Thyroid gland (tissue), 4 donors: Measurements from ENCODE around the gene PPP1R8. TPM values are rescaled to one million over a fixed set of nuclear protein-coding genes. Genes with fewer than 3 reads are reported as not detected.
"Not testable (repeated sequence)": the region's sequence is repeated elsewhere in the genome, so short reads cannot be mapped to it uniquely, and the experiment has no call there.

Experiments used
- DNase-seq, 2 donors: peaks; one replicate each; pipeline ENCODE4 v3.0.0-alpha.2; 2019
- H3K27ac ChIP-seq, 3 donors: fragments of 200-600 bp; sonication (generic); 1 replicate in 2 of 3; 2 replicates in 1 of 3; pipeline ENCODE4 v1.5.1; 2016 to 2019; ENCODE audit warnings: mild to moderate bottlenecking in 1 of 3, moderate library complexity in 1 of 3
- H3K27me3 ChIP-seq: fragments of 200-600 bp; sonication (generic); one replicate; pipeline ENCODE4 v1.5.1; 2019
- H3K36me3 ChIP-seq, 2 donors: fragments of 200-600 bp; sonication (generic); one replicate each; pipeline ENCODE4 v1.5.1; 2016 to 2019
- H3K4me1 ChIP-seq, 2 donors: fragments of 200-600 bp; sonication (generic); one replicate each; pipeline ENCODE4 v1.5.1; 2017 to 2019
- H3K4me3 ChIP-seq, 3 donors: fragments of 200-600 bp; sonication (generic); replicated peaks in 1 of 3; 1 replicate in 2 of 3; 2 replicates in 1 of 3; pipeline ENCODE4 v1.5.1; 2016; ENCODE audit warnings: mild to moderate bottlenecking in 1 of 3
- H3K9me3 ChIP-seq: fragments of 200-600 bp; sonication (generic); one replicate; pipeline ENCODE4 v1.5.1; 2017
- CTCF ChIP-seq, 6 experiments: fragments of 200-600 bp in 3 of 6; fragments of 450-650 bp in 3 of 6; sonication (generic) in 3 of 6; IDR thresholded peaks; one replicate each; pipeline ENCODE4 v1.5.1; 2016 to 2019; ENCODE audit warnings: antibody characterized with exemption in 6 of 6, mild to moderate bottlenecking in 2 of 6, inconsistent platforms in 1 of 6, moderate library complexity in 1 of 6
- POLR2A ChIP-seq, 2 donors: fragments of 450-650 bp; IDR thresholded peaks; one replicate each; pipeline ENCODE4 v1.6.1; 2017; ENCODE audit warnings: antibody characterized with exemption in 2 of 2, mild to moderate bottlenecking in 2 of 2, moderate library complexity in 1 of 2
- WGBS, 2 donors: methylation state at CpG; one replicate each; pipeline ENCODE4 v1.1.5; 2017; 5-methylcytosine and 5-hydroxymethylcytosine counted together
- intact Hi-C: fragments of 100-400 bp; cut with DNase I; formaldehyde crosslinking; loops from one replicate; pipeline ENCODE4 v1.15.1; 2023
- total RNA-seq, 4 donors: library from RNA; depleted of rRNA; stranded (reverse); fragments of >200 nt; gene quantifications; one replicate each; pipeline ENCODE4 v1.2.3, GENCODE V29; 2016

PPP1R8 gene
- total RNA-seq, 4 donors from 2014 or later = 29.2 to 34.8 (median 33.1) TPM

GRCh38 chr1:27821761-27822315, 8.7 kb upstream of the PPP1R8 start:
- 43 to 45% methylated on average over 8 of the region's 8 CpGs for WGBS, 2 donors
- H3K4me3 ChIP-seq = no peak overlapping the region
- TF ChIP-seq POLR2A (IDR thresholded peaks at IDR 0.05) = no peak
- TF ChIP-seq CTCF (IDR thresholded peaks at IDR 0.05) = no peak
- H3K27me3 ChIP-seq = no peaks in the 10 kb centered on the region
- no peaks in the 10 kb centered on the region for H3K9me3 ChIP-seq
- H3K36me3 ChIP-seq = peaks cover 27 to 30% of the 10 kb centered on the region in 2 donors
- intact Hi-C loops = no loop called here
- DNase-seq = peak; percentile 83 to 86
- H3K4me1 ChIP-seq = peaks cover 6 to 25% of the 10 kb centered on the region in 2 donors
- peak overlapping the region; percentile 43 to 83 (median 50) for H3K27ac ChIP-seq

- WGBS, 2 donors = 96% methylated on average over 4 of the region's 4 CpGs
- H3K36me3 ChIP-seq = peaks cover 15 to 18% of the 10 kb centered on the region in 2 donors
- H3K4me3 ChIP-seq = no peak overlapping the region
- peaks cover 0 to 18% of the 10 kb centered on the region in 2 donors for H3K4me1 ChIP-seq
- no peaks in the 10 kb centered on the region for H3K27me3 ChIP-seq
- TF ChIP-seq POLR2A (IDR thresholded peaks at IDR 0.05) (no peak), CTCF (IDR thresholded peaks at IDR 0.05) (no peak)
- no peak for DNase-seq
- H3K9me3 ChIP-seq = no peaks in the 10 kb centered on the region
- intact Hi-C loops = no loop called here
- H3K27ac ChIP-seq = no peak overlapping the region
Measured at GRCh38 chr1:27823784-27824183, 6.8 kb upstream of the PPP1R8 start.

- no peak overlapping the region for H3K27ac ChIP-seq
- 97 to 98% methylated on average over 4 of the region's 4 CpGs for WGBS, 2 donors
- DNase-seq = no peak
- H3K27me3 ChIP-seq = no peaks in the 10 kb centered on the region
- no peaks in the 10 kb centered on the region for H3K9me3 ChIP-seq
- H3K36me3 ChIP-seq = peaks cover 10 to 14% of the 10 kb centered on the region in 2 donors
- no peak overlapping the region for H3K4me3 ChIP-seq
- TF ChIP-seq POLR2A (IDR thresholded peaks at IDR 0.05) (no peak), CTCF (IDR thresholded peaks at IDR 0.05) (no peak)
- H3K4me1 ChIP-seq = peaks cover 0 to 18% of the 10 kb centered on the region in 2 donors
- intact Hi-C loops = no loop called here
Measured at GRCh38 chr1:27824411-27824810, 6.2 kb upstream of the PPP1R8 start.

DNA sequence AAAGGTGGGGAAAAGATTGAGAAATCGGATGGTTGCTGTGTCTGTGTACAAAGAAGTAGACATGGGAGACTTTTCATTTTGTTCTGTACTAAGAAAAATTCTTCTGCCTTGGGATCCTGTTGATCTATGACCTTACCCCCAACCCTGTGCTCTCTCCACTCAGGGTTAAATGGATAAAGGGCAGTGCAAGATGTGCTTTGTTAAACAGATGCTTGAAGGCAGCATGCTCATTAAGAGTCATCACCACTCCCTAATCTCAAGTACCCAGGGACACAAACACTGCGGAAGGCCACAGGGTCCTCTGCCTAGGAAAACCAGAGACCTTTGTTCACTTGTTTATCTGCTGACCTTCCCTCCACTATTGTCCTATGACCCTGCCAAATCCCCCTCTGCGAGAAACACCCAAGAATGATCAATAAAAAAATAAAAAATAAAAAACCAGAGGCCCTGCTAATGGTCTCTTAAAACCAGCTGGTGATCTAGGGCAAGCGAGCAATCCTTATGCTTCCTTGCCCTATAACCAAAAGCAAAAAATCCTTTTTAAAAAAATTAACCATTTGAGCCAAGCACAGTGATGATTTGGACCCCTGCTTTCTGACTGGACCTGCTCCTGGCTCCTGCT, 1.1 kb upstream of the PPP1R8 start:
- 72 to 80% methylated on average over 3 to 4 of the region's 4 CpGs for WGBS, 2 donors

DNA sequence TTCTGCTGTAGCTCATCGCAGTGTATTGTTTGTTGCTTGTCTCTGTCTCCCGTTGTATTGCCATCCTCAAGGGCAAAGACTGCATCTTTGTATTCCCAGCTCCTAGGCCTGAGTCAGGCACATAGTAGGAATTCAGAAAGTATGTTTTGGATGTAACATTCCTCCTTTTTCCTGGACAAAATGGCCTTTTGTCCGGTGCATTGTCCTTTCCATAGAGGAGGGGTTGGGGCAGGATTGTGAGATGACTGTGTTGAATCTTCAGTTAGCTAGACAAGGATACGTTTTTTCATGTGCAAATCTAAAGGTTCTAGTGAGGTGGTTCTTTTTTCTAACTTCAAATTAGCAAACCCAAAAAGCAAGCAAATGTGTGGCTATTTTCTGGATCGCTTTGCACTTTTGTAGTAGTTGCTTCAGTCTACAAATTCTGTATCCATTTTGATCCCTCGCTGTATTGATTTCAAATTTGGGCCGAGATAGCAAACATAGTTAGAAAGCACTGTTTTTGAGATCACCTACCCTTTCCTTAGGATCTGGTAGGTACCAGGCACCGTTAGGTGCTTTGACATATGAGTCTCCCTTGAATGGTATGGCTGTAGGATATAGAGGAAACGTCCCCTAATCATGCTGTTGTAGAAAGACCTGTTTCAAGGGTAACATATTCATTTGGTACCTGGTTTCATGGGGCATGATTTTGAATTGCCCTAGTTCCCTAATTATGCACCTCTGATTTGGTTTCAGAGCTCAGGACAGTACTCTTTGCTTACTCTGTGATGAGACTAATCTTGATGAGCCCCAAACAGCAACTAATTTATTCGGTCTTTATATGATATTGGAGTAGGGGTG, 1.2 kb downstream of the PPP1R8 start:
- TF ChIP-seq CTCF (IDR thresholded peaks at IDR 0.05) (no peak), POLR2A (IDR thresholded peaks at IDR 0.05) (no peak)
- no peaks in the 10 kb centered on the region for H3K27me3 ChIP-seq
- intact Hi-C loops = loop anchor here (10.0 kb wide), 1 partner anchor 157 kb away; the partner anchor contains the start of gene IFI6
- no peak for DNase-seq
- peaks cover 4 to 8% of the 10 kb centered on the region in 2 donors for H3K36me3 ChIP-seq
- H3K9me3 ChIP-seq = no peaks in the 10 kb centered on the region
- peaks cover 5 to 16% of the 10 kb centered on the region in 2 donors for H3K4me1 ChIP-seq
- H3K4me3 ChIP-seq = peak overlapping the region in 2 of 3 donors; percentile 83 to 99
- H3K27ac ChIP-seq = peak overlapping the region in 1 of 3 donors; percentile 92
- 54 to 55% methylated on average over 10 of the region's 10 CpGs for WGBS, 2 donors

More for the DNA sequence above, 1.1 kb upstream of the PPP1R8 start:
- Histone ChIP-seq H3K4me1 (peaks cover 5 to 16% of the 10 kb centered on the region in 2 donors), H3K27ac (peak overlapping the region; percentile 92 to 97 (median 94))
- H3K9me3 ChIP-seq, H3K36me3 ChIP-seq, H3K27me3 ChIP-seq, intact Hi-C loops, H3K4me3 ChIP-seq, DNase-seq: not testable (repeated sequence)
